HCT116 (cell line): ENCODE data around the gene FOXL2NB. TPM values are rescaled to one million over a fixed set of nuclear protein-coding genes. Genes with fewer than 3 reads are reported as not detected.

Source experiments
- ATAC-seq: fragments of 200-7000 bp; cut with Tn5 transposase; 2 replicates; pipeline ENCODE4 v1.9.1; 2020; ENCODE audit warnings: mild to moderate bottlenecking, moderate library complexity
- BruUV-seq: library from RNA; stranded (reverse); fragments of 400-500 nt; replicated peaks from 2 replicates; lab custom pipeline; 2021; lab: Mats Ljungman, UMichigan
- CTCF ChIA-PET: fragments of 300-600 bp; sonication (Branson Sonifier 250); formaldehyde crosslinking; loops from one replicate; lab custom pipeline; 2021; ENCODE audit warnings: antibody characterized with exemption; lab: Charles Lee
- POLR2A ChIA-PET: fragments of 300-600, 350-600 bp; sonication (Branson Sonifier 250); formaldehyde crosslinking; loops from one replicate; lab custom pipeline; 2021; ENCODE audit warnings: antibody characterized with exemption; lab: Charles Lee
- RAD21 ChIA-PET, 2 experiments: fragments of 300-600 bp; sonication (Branson Sonifier 250); formaldehyde crosslinking; loops; one replicate each; lab custom pipeline; 2023; ENCODE audit warnings: low total read pairs in 2 of 2; ENCODE audit not compliant: uncharacterized antibody in 2 of 2, unreplicated experiment in 2 of 2, low non-redundant PET in 1 of 2; lab: Charles Lee
- DNase-seq: peaks from one replicate; pipeline ENCODE4 v3.0.0-alpha.2; 2010; ENCODE audit warnings: low read depth, low spot score
- H2AFZ ChIP-seq: fragments of 200-600 bp; shearing (Covaris generic), sonication (generic); 2 replicates; pipeline ENCODE4 v1.6.1; 2017; ENCODE audit warnings: low read depth, mixed run types, mixed read lengths, antibody characterized with exemption, low read length; ENCODE audit not compliant: poor library complexity, severe bottlenecking
- H3K27ac ChIP-seq: 2 replicates; pipeline ENCODE4 v1.5.1; 2012; ENCODE audit warnings: low read depth, low read length
- H3K27me3 ChIP-seq: fragments of 200-600 bp; sonication (generic); 2 replicates; pipeline ENCODE4 v1.6.1; 2016; ENCODE audit warnings: mixed run types, low read length, mixed read lengths; ENCODE audit not compliant: insufficient read depth
- H3K36me3 ChIP-seq, 2 experiments: fragments of 200-500 bp in 1 of 2; fragments of 200-600 bp in 1 of 2; sonication (Bioruptor generic) in 1 of 2; sonication (generic) in 1 of 2; 2 replicates each; pipeline versions ENCODE4 v1.5.1 to v1.6.1; 2014 to 2016; ENCODE audit warnings: low read length in 2 of 2, inconsistent platforms in 1 of 2, mixed read lengths in 1 of 2, mixed run types in 1 of 2; ENCODE audit not compliant: insufficient read depth in 2 of 2, control insufficient read depth in 1 of 2
- H3K4me1 ChIP-seq, 2 experiments: fragments of 200-600 bp in 1 of 2; sonication (generic) in 1 of 2; 2 replicates each; pipeline versions ENCODE4 v1.5.1 to v1.6.1; 2012 to 2017; ENCODE audit warnings: low read length in 2 of 2, inconsistent platforms in 1 of 2, mild to moderate bottlenecking in 1 of 2, mixed read lengths in 1 of 2, mixed run types in 1 of 2, moderate library complexity in 1 of 2; ENCODE audit not compliant: insufficient read depth in 2 of 2, control insufficient read depth in 1 of 2
- H3K4me2 ChIP-seq: fragments of 200-600 bp; sonication (generic); 2 replicates; pipeline ENCODE4 v1.6.1; 2017; ENCODE audit warnings: mixed run types, low read length, mixed read lengths
- H3K4me3 ChIP-seq, 2 experiments: fragments of 200-600 bp in 1 of 2; sonication (generic) in 1 of 2; replicated peaks in 1 of 2; 2 replicates each; pipeline ENCODE4 v1.5.1; 2011 to 2016; ENCODE audit warnings: low read length in 2 of 2, control low read depth in 1 of 2, low read depth in 1 of 2, mild to moderate bottlenecking in 1 of 2, mixed read lengths in 1 of 2, mixed run types in 1 of 2
- H3K79me2 ChIP-seq: fragments of 200-600 bp; sonication (generic); 2 replicates; pipeline ENCODE4 v1.6.1; 2017; ENCODE audit warnings: mild to moderate bottlenecking, mixed run types, low read length, moderate library complexity, mixed read lengths; ENCODE audit not compliant: insufficient read depth
- H3K9ac ChIP-seq: fragments of 200-600 bp; sonication (generic); 2 replicates; pipeline ENCODE4 v1.6.1; 2016; ENCODE audit warnings: low read length, mixed read lengths
- H3K9me2 ChIP-seq: fragments of 200-600 bp; sonication (generic), shearing (Covaris generic); 2 replicates; pipeline ENCODE4 v1.6.1; 2017; ENCODE audit warnings: mixed run types, mild to moderate bottlenecking, moderate library complexity; ENCODE audit not compliant: insufficient read depth
- H3K9me3 ChIP-seq, 2 experiments: fragments of 200-500 bp in 1 of 2; fragments of 200-600 bp in 1 of 2; sonication (Bioruptor generic) in 1 of 2; sonication (generic) in 1 of 2; 2 replicates each; pipeline ENCODE4 v1.6.1; 2014 to 2017; ENCODE audit warnings: low read length in 2 of 2, mixed read lengths in 2 of 2, inconsistent platforms in 1 of 2, low read depth in 1 of 2, mild to moderate bottlenecking in 1 of 2, mixed run types in 1 of 2, moderate library complexity in 1 of 2; ENCODE audit not compliant: control insufficient read depth in 1 of 2, insufficient read depth in 1 of 2
- H4K20me1 ChIP-seq: fragments of 200-600 bp; sonication (generic), shearing (Covaris generic); 2 replicates; pipeline ENCODE4 v1.6.1; 2017; ENCODE audit warnings: mixed run types, mild to moderate bottlenecking, moderate library complexity; ENCODE audit not compliant: insufficient read depth
- CBX3 ChIP-seq: IDR thresholded peaks from 2 replicates; pipeline ENCODE4 v1.6.1; 2012; ENCODE audit warnings: low read depth
- EZH2phosphoT487 ChIP-seq: fragments of 200-600 bp; IDR thresholded peaks from 2 replicates; pipeline ENCODE4 v1.6.1; 2018; ENCODE audit warnings: antibody characterized with exemption, borderline replicate concordance
- FOSL1 ChIP-seq: IDR thresholded peaks from 2 replicates; pipeline ENCODE4 v1.6.1; 2012; ENCODE audit warnings: low read depth
- POLR2A ChIP-seq: IDR thresholded peaks from 2 replicates; pipeline ENCODE4 v1.7.0; 2011; ENCODE audit warnings: borderline replicate concordance; ENCODE audit not compliant: insufficient read depth, insufficient read length; ENCODE audit errors: extremely low read depth
- POLR2AphosphoS5 ChIP-seq: IDR thresholded peaks from 2 replicates; pipeline ENCODE4 v1.6.1; 2011; ENCODE audit warnings: mild to moderate bottlenecking, low read depth, low read length, moderate library complexity
- RAD21 ChIP-seq: IDR thresholded peaks from 2 replicates; pipeline ENCODE4 v1.6.1; 2012; ENCODE audit warnings: low read depth, mild to moderate bottlenecking
- SIN3A ChIP-seq: IDR thresholded peaks from 2 replicates; pipeline ENCODE4 v1.6.1; 2012; ENCODE audit warnings: low read depth
- YY1 ChIP-seq: IDR thresholded peaks from 2 replicates; pipeline ENCODE4 v1.6.1; 2011; ENCODE audit warnings: low read length, low read depth, moderate library complexity, mild to moderate bottlenecking; ENCODE audit not compliant: insufficient replicate concordance; ENCODE audit errors: extremely low read depth
- ZFX ChIP-seq: fragments of 450-650 bp; IDR thresholded peaks from 2 replicates; pipeline ENCODE4 v1.6.1; 2017
- ZNF274 ChIP-seq: fragments of 200-500 bp; sonication (Bioruptor generic); IDR thresholded peaks from 2 replicates; pipeline ENCODE4 v1.6.1; 2014; ENCODE audit warnings: mild to moderate bottlenecking, low read depth, low read length, inconsistent platforms
- intact Hi-C: fragments of 100-400 bp; cut with micrococcal nuclease; formaldehyde crosslinking; loops from 2 replicates; pipeline ENCODE4 v1.10.0; 2022
- total RNA-seq: library from RNA; stranded (reverse); gene quantifications from one replicate; pipeline ENCODE4 v1.2.1, GENCODE V29; 2021; ENCODE audit not compliant: unreplicated experiment
- TF ChIP-seq, protein P1 (sequence below): IDR thresholded peaks from 2 replicates; pipeline ENCODE4 v1.6.1; 2012
- TF ChIP-seq, protein P2 (sequence below), 3 experiments: fragments of 200-600 bp in 1 of 3; sonication (generic) in 1 of 3; IDR thresholded peaks in 2 of 3; conservative IDR thresholded peaks in 1 of 3; 2 replicates each; pipeline ENCODE4 v1.5.1; 2012 to 2017; ENCODE audit warnings: low read depth in 2 of 3, low read length in 2 of 3, antibody characterized with exemption in 1 of 3, borderline replicate concordance in 1 of 3, control low read depth in 1 of 3, mild to moderate bottlenecking in 1 of 3, mixed read lengths in 1 of 3, mixed run types in 1 of 3, moderate library complexity in 1 of 3; ENCODE audit not compliant: insufficient read depth in 1 of 3

The FOXL2NB gene
- total RNA-seq, 1 experiment from 2014 or later, result 0.93 TPM

DNA sequence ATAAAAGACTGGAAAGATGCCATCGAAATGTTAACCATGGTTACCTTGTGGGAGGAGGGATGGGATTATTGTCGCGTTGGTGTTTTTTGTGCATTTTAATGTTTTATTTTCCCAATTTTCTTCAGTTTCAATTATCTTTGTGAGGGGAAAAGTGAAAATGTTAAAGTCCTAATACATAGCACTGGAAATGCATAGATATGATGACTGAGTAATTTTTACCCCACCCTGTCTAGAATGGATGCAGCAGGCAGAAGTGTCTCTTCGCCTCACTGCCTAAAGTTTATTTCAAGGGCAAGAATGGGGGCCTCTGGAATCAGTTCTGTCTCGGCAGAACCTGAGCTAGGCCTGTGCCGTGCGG is 11.5 kb upstream of the FOXL2NB start:
- peak overlapping the region; percentile 43 to 68 for H3K4me3 ChIP-seq

DNA sequence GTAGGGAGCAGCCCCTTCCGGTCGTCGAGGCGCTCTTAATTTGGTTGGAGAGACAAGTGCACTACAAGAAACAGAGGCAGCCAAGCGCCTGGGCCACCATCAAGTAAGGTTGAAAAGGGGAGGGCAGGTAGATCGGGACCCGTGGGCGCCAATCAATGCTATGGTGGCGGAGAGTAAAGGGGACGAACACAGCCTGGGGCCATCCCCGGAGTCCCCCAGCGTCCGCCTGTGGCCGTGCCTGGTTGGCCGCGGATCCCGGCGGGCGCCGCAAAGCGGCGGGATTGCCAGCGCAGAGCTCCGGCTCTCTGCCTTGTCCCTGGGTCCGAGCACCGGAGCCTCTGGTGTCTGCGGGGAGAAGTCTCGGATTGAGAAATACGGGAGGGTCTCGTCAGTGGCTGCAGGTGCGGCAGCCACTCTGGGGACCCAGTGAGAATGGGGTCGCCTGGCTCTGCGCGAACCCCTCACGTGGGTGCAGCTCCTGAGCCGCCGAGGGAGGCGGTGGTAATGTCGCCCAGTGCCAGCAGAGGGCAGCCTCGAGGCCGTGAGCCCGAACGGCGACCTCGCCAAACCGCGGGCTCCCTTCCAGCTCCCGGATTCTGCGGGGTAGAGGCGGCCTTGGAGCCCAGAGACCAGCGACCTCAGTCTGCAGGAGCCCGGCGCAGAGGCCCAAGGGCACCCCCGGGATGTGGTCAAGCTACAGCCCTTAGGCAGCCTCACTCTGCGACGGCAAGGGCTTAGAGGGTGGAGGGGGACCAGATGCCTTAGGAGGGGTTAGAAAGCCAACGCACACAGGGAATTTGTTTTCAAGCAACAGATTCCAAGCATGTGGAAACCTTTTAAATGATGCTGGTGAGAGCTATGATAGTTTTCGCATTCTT is 10.9 kb upstream of the FOXL2NB start:
- peaks cover 6 to 18% of the 10 kb centered on the region in 2 experiments; a peak in 3 of 4 replicates for H3K4me1 ChIP-seq
- RAD21 ChIA-PET, result interaction anchor here (0.6 to 1.2 kb wide), 8 partner anchors 9 to 393 kb away, joined by 3 to 5 read pairs (median 4); partner anchors contain the start of gene CEP70 (in 1 of the 2)
- peak overlapping the region; percentile 95 for H3K4me2 ChIP-seq
- no peaks in the 10 kb centered on the region for H4K20me1 ChIP-seq
- H3K79me2 ChIP-seq, result no peaks in the 10 kb centered on the region
- no peaks in the 10 kb centered on the region for H3K9me2 ChIP-seq
- POLR2A ChIA-PET, result interaction anchor here (0.6 to 1.2 kb wide), 7 partner anchors 10 to 385 kb away, joined by 3 to 5 read pairs (median 3); no protein-coding TSS in a partner anchor
- intact Hi-C loops, result loop anchor here (1.0 to 5.0 kb wide), 4 partner anchors 41 to 393 kb away; no protein-coding TSS in a partner anchor
- H3K27me3 ChIP-seq, result no peaks in the 10 kb centered on the region
- DNase-seq (peak; percentile 52), ATAC-seq (peak; percentile 88)
- H3K9me3 ChIP-seq, result no peaks in the 10 kb centered on the region
- BruUV-seq, result TSS peak; percentile 43
- H3K4me3 ChIP-seq, result peak overlapping the region; percentile 43 to 68
- CTCF ChIA-PET, result interaction anchor here (0.6 to 5.7 kb wide), 37 partner anchors 8 to 607 kb away, joined by 3 to 82 read pairs (median 4); partner anchors contain the start of gene CEP70
- H2AFZ ChIP-seq, result peak overlapping the region; percentile 88
- peak overlapping the region; percentile 70 for H3K9ac ChIP-seq
- no peaks in the 10 kb centered on the region for H3K36me3 ChIP-seq
- peak overlapping the region; percentile 21 for H3K27ac ChIP-seq
- TF ChIP-seq RAD21 (peak; percentile 61), EZH2phosphoT487 (no peak), ZFX (peak; percentile 63; the same call in 1 of the 2 replicates), POLR2A (no peak), POLR2AphosphoS5 (peak; percentile 60), YY1 (peak; percentile 13), ZNF274 (no peak), FOSL1 (no peak), CBX3 (peak; percentile 64; the same call in 1 of the 2 replicates)
- TF ChIP-seq, protein P1, sequence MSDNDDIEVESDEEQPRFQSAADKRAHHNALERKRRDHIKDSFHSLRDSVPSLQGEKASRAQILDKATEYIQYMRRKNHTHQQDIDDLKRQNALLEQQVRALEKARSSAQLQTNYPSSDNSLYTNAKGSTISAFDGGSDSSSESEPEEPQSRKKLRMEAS, result peak; percentile 65
- TF ChIP-seq, protein P2, sequence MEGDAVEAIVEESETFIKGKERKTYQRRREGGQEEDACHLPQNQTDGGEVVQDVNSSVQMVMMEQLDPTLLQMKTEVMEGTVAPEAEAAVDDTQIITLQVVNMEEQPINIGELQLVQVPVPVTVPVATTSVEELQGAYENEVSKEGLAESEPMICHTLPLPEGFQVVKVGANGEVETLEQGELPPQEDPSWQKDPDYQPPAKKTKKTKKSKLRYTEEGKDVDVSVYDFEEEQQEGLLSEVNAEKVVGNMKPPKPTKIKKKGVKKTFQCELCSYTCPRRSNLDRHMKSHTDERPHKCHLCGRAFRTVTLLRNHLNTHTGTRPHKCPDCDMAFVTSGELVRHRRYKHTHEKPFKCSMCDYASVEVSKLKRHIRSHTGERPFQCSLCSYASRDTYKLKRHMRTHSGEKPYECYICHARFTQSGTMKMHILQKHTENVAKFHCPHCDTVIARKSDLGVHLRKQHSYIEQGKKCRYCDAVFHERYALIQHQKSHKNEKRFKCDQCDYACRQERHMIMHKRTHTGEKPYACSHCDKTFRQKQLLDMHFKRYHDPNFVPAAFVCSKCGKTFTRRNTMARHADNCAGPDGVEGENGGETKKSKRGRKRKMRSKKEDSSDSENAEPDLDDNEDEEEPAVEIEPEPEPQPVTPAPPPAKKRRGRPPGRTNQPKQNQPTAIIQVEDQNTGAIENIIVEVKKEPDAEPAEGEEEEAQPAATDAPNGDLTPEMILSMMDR (IDR thresholded peaks at IDR 0.05 in 2 of 3, conservative IDR thresholded peaks at IDR 0.05 in 1 of 3; ENCODE audit: borderline replicate concordance in 1 of 3, insufficient read depth in 1 of 3, low read depth in 2 of 3, low read length in 2 of 3), result peak; percentile 70 to 91 (median 76)

More for the DNA sequence above, 11.5 kb upstream of the FOXL2NB start:
- Histone ChIP-seq H2AFZ (peak overlapping the region; percentile 88), H3K79me2 (no peaks in the 10 kb centered on the region), H3K9me3 (no peaks in the 10 kb centered on the region), H3K36me3 (no peaks in the 10 kb centered on the region), H4K20me1 (no peaks in the 10 kb centered on the region), H3K9me2 (no peaks in the 10 kb centered on the region), H3K9ac (peak overlapping the region; percentile 70), H3K27ac (peak overlapping the region; percentile 21), H3K27me3 (no peaks in the 10 kb centered on the region), H3K4me1 (peaks cover 6 to 18% of the 10 kb centered on the region in 2 experiments; a peak in 3 of 4 replicates), H3K4me2 (peak overlapping the region; percentile 95)
- ChIA-PET POLR2A (interaction anchor here (0.8 to 1.2 kb wide), 6 partner anchors 9 to 384 kb away, joined by 3 to 4 read pairs (median 3); no protein-coding TSS in a partner anchor), RAD21 (interaction anchor here (1.0 to 1.2 kb wide), 3 partner anchors 20 to 341 kb away, joined by 4 to 5 read pairs (median 4); partner anchors contain the start of gene CEP70 (in 1 of the 2)), CTCF (interaction anchor here (0.6 to 5.7 kb wide), 31 partner anchors 9 to 607 kb away, joined by 3 to 82 read pairs (median 5); partner anchors contain the start of gene CEP70)
- ATAC-seq (no peak), DNase-seq (no peak)
- no TSS peak for BruUV-seq
- TF ChIP-seq EZH2phosphoT487 (no peak), SIN3A (no peak; the same call in 1 of the 2 replicates), POLR2A (no peak)
- intact Hi-C loops, result loop anchor here (5.0 kb wide), 2 partner anchors 42 to 267 kb away; no protein-coding TSS in a partner anchor
